Measurements from ENCODE around the gene RER1.
"Not testable (repeated sequence)": the region's sequence is repeated elsewhere in the genome, so short reads cannot be mapped to it uniquely, and the experiment has no call there.

The RER1 gene

GRCh38 chr1:2431103-2431502 lies 39.5 kb downstream of the RER1 start:
- no peak for DNase-seq

DNA sequence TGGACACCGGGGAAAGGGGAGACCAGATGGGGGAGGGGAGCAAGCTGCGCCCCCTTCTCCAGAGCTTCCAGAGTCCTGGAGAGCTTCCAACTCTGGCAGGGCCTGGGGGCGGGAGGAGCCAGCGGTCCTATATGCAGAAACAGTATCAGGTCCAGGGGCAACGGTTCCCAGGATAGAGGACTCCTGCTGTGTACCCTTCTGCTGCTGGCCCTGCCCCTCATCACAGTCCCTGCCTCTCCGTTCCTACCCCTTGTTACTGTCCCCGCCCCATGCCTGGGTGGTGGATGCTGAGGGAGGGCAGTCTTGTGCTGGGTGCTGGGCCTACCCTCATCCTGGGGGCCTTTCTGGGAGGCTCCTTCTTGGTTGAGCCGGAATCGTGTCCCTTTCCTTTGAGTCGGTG lies 39.9 kb downstream of the RER1 start:
- DNase-seq = no peak

DNA sequence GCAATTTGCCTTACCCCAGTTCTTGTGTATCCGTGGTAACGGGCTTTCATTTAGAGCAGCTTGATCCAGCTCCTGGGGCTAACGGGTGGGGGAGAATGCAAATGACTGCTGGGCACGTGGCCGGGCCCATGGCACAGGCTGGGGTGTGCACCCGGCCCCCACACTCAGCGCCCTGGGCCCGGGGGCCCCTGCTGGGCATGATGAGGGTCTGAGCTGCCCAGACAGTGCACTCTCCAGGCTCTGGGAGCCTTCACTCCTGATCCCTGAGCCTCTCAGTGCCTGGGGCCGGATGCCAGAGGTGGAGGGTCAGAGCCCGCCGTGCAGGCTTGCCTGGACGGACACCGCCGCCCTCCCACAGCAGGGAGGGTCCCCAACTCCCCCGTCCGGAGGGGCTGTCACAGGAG lies 40.8 kb downstream of the RER1 start:
- DNase-seq = no peak

- DNase-seq = no peak
Measured at GRCh38 chr1:2433196-2433595, 41.6 kb downstream of the RER1 start.

DNA sequence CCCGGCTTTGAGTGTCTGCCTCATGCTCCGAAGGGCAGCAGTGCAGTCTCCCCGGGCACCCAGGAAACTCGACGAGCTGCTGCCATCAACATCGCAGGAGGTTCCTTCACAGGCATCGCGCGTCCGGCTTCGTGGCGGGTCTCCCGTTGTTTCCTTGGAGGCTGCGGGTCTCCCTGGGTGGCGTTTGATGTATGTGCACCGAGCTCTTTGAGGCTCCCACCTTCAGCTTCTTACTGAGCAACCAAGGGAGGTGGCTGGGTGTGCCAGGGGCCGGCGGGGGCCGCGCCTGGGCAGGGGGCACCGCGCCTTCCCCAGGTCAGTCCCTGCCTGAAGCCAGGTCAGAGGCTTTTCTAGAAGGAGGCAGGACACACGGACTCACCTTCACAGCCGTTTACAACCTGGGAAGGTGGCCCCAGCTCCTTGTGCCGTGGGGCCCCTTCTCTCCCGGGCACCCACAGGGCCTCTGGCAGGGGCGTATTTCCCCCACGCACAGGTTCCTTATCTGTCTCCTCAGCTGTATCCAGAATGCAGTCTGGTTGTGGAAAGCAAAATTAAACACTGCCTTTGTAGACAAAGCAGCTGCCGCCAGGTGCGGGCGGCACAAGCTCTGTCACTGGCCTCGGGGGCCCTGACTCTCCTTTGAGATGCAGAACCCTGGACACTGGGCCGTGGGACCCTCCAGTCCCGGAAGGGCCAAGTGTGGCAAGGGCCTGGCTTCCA lies 42.5 kb downstream of the RER1 start:
- no peak for DNase-seq

DNA sequence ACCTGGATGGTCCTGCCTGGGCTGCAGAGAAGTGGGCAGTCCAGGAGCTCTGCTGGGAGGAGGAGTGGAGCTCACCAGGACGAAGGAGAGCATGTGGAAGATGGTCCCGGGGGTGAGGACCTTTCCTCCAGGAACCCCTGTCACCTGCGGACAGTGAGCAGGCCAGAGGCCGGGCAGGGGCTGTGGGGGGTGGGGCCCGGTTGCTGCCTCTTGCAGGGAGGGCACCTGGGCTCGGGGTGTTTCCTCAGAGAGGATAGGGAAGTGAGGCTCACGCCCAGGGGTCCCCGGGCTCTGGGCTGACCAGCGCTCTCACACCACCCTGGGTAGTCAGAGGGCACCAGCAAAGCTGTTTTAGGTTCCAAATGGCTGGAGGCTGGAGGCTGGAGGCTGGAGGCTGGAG lies 43.5 kb downstream of the RER1 start:
- no peak for DNase-seq

- DNase-seq = no peak
Measured at GRCh38 chr1:2435746-2436355, 44.2 kb downstream of the RER1 start.

DNA sequence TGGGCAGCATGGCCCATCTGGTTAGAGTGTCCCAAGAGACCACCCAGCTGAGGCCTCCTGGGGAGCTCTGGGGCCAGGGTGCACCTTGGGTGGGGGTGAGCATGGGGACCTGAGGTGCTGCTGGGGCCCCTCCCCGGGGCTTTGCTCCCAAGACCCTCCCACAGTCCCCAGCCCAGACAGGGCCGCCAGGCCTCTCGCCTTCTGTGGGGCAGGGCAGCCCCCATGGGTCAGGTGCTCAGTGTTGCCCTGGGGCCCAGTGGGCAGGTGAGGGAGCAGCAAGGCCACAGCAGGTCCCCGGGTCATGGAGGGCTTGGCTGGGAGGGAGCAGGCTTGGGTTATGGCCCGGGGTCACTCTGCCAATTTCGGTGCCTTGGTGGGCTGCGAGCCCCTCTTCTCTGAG lies 45.2 kb downstream of the RER1 start:
- DNase-seq = no peak

GRCh38 chr1:2437617-2438016 lies 46.0 kb downstream of the RER1 start:
- no peak for DNase-seq

- DNase-seq = no peak
Measured at GRCh38 chr1:2438038-2438437, 46.4 kb downstream of the RER1 start.

GRCh38 chr1:2438641-2439040 lies 47.0 kb downstream of the RER1 start:
- no peak for DNase-seq

DNA sequence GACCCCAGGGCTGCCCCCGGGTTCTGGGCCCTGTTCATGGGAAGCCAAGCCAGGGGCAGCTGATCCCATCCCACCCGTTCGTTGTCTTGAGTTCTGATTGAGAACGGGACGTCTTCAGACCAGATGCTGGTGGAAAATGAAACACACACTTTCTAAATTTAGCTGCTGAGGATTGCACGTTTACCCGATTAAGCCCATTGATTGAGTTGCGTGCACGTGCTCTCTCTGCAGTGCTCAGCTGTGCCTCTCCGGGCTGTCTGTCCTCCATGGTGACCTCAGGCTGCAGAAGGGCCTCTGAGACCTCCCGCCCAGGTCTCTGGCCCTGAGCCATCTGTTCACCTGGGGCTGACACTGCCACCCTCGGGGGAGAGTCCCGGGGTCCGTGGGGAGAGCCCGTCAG lies 47.7 kb downstream of the RER1 start:
- DNase-seq = no peak

GRCh38 chr1:2440346-2440745 lies 48.7 kb downstream of the RER1 start:
- DNase-seq = not testable (repeated sequence)

DNA sequence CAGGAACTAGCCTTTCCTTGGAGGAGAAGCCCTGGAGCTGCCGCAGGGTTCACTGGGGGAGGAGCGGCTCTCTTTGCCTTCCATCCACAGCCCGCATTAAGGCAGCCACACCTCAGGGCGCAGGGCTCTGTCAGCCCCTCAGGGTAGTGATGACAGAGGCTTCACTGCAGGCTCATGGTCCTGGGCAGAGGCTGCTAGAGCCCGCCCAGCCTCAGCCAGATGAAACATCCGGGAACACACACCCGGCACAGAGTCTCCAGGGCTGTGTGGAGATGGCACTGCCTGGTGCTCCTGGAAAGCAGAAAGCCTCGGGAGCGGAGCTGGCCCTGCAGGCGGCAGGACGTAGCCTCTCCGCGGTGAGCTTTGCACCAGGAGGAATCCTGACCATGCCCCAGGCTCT lies 50.1 kb downstream of the RER1 start:
- DNase-seq = no peak

DNA sequence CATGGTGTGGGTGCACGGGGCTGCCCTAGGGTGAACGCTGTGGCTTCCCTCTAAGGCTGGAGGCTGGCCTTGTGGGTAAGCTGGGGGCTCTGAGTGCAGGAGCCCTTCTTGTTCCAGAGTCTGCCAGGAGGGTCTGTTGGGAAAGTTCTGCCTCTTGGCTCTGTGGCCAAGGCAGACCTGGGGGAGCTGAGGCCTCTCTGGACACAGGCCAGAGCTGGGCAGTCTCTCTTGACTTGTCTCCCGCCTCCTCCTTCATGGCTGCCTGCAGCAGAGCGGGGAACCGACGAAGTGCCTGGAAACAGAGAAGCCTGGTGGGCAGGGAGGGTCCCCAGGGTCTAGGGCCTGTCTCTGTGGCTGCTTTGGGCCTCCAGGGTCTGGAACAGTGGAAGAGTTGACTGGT lies 51.0 kb downstream of the RER1 start:
- no peak for DNase-seq

- DNase-seq = no peak
Measured at GRCh38 chr1:2443277-2444137, 51.9 kb downstream of the RER1 start.

- DNase-seq = no peak
Measured at GRCh38 chr1:2444138-2444591, 52.5 kb downstream of the RER1 start.

GRCh38 chr1:2445162-2445822 lies 53.7 kb downstream of the RER1 start:
- no peak for DNase-seq

GRCh38 chr1:2445823-2446215 lies 54.2 kb downstream of the RER1 start:
- no peak for DNase-seq

GRCh38 chr1:2446394-2446793 lies 54.8 kb downstream of the RER1 start:
- DNase-seq = no peak

- no peak for DNase-seq
Measured at GRCh38 chr1:2446861-2447260, 55.2 kb downstream of the RER1 start.

DNA sequence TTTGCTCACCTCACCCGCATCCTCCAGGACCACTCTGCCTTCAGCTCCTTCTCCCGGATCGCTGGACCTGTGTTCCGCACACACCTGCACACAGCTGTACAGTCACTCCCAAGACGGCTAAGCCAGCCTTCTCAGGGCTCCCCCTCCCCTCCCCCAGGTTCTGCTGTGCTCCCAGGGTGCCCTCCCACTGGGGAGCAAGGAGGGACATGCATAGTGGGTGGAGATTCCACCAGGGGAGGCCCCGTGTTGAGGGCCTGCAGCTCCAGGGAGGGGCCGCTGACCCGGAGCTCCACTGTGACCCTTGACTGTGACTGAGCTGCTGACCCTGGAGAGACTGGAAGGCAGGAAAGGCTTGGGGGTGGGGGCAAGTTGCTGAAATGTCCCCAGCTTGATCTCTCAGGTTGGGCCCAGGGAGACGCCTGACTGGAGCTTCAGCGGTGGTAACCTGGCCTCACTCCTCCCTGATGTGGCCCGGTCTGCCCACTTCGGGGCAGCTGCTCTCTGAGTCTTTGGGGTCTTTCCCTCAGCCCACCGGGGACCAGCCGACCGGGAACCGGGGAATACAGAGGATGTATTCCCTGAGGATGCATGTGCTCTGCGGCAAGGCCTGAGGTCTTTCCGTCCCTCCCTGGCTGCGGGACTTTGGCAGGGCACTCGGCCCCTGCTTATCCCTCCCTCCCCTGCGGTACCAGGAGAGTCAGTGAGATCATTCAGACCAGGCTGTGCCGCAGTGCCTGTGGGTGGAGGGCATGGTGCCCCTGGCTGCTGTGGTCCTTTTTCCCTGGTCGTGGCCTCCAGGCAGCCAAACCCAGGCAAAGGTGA lies 55.8 kb downstream of the RER1 start:
- DNase-seq = no peak

GRCh38 chr1:2448098-2448445 lies 56.4 kb downstream of the RER1 start:
- no peak for DNase-seq
